ENCODE measurements around the gene ARID3C.

ARID3C gene

GRCh38 chr9:34633166-34633565, 4.3 kb upstream of the ARID3C start:
- DNase-seq: no peak

- no peak for DNase-seq
These were observed 1.7 kb upstream of the ARID3C start for GRCh38 chr9:34630402-34631154.

- DNase-seq: no peak
These were observed 584 bp upstream of the ARID3C start for GRCh38 chr9:34629491-34629808.

- no peak for DNase-seq
These were observed 880 bp downstream of the ARID3C start for GRCh38 chr9:34627716-34628655.

GRCh38 chr9:34625186-34625486, 3.7 kb downstream of the ARID3C start:
- DNase-seq: no peak

DNA sequence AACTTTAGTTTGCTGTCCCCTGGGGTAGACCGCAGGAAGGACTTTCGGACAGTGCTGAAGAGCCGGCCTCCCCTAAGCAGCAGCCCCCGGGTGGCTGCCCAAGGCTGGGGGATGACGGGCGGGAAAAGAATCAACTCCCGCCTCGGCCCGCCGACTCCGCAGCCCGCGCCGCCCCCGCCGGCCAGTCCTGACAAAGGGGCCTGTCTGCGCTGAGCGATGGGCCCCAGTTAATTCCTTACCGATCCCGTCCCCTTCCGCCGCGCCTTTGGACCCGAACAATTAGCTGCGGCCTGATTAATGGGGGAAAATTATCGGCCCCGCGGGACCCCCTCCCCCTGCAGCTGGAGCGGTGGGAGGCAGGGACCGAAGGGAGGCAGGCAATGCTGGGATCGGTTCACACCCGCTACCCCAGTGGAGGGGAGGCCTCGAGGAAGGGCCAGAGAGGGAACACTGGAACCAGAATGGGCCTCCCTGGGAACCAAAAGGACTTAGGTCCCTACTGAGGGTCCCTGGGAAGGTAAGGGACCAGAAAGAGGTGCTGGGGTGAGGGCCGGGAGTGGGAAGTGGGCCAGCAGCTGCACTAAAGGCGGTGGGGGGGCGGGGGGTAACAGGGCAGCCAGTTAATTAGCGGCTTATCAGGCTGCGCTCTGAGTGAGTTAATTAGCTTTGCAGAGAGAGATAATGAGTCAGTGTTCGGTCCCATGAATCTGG, 4.2 kb downstream of the ARID3C start:
- DNase-seq: no peak

DNA sequence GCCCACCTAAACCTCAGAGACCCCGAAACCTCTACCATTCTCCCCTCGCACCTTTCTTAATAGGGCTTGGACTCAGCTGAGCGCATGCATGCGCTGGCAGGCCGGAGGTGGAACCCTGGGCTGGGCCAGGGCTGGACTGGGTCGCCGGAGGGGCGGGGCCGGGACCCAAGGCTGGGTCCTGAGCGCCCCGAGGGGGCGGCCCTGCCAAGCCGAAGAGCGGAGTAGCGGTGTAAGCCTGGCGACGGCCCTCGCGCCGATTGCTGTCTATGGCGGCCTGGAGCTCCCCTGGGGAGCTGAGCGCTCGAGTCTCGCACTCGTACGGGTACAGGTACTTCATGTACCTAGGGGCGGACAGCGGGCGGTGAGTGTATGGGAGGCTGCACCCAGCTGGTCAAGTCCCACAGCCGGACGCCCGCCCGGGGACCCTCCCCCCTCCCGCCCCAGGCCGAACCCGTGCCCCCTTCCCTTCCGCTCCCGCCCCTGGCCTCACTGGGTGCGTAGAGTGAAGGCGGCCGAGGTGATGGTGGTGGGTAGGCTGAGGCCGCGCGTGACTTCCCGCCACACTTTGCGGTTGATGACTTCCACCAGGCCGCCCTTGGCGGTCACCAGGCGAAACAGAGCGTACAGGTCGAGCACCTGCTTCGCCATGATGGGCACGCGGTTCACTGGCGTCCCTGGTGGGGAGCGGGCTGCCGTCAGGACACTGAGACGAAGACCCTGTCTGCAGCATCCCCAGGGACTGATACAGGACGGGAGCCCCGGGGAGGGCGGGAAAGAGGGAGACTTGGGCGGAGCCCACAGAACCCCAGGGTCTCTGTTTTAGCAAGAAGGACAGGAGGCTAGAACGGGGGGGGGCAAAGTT, 5.3 kb downstream of the ARID3C start:
- no peak for DNase-seq

DNA sequence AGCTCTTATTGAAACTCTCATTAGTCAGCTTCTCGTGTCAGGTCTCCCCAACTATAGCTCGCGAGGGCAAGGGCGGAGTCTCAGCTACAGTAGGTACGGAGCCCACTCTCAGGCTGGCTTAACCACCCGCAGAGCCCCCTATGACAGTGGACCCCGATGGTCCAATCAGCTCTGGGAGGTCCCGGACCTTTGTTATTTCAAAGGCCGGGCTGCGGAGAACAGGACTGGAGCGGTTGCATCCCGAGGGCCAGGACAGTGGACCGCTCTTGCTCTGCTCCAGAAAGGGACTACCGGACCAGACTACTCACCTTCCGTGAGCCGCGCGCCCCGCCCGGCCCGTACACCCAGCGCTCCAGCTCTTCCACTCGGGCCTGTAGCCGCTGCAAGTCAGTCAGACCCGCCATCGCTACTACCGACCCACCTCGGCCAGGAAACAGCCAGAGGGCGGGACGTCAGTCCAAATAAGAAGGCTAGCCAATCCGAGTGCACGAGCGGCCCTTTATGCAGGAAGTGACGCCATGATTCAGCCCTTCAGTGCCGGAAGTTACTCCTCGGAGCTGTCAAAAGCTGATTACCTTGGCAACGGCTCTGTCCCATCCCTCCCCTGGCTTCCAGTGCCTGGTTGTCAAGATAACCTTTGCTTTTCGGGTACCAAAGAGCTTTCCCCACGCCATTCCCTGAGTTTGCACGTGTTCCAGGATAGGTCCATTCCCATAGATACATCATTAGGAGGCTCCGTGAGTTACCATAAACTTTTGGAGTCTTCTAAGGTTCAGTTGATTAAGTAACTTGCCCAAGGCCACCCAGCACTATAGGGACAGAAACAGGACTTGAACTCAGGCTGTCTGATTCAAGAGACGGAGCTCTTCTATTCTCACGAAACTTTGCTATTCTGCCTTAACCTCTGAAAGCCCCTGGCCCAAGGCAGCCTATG, 8.5 kb downstream of the ARID3C start, which contains the start of gene DCTN3:
Gene DCTN3, minus strand, starts transcription at position 435 of the 934 bp plus-strand sequence. Its CDS starts 31 bp downstream, at position 404.
- DNase-seq: peak; percentile 52 to 98 (median 89)

DNA sequence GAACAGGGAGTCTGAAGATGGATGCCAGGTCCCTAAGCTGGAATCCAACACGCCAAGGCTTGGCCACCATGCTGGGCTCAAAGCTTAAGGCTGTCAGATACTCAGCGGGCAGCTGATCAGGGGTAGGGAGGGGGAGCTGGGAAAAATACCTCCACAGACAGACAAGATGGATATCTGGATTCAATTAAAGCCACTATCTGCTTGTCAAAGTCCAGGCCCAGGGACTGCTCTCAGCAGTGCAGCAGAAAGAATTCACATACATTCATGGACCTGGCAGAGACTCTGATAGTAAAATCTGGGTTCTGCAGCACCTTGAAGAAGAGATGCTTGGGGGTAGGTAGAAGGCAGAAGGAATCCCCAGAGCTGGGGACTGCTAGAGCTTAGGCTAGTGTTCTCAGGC, 13.7 kb downstream of the ARID3C start:
- no peak for DNase-seq

- peak in 51 of 56 donors; percentile 20 to 85 (median 50) for DNase-seq
These were observed 16.0 kb downstream of the ARID3C start for GRCh38 chr9:34612788-34613390.

- DNase-seq: peak in 53 of 56 donors; percentile 20 to 88 (median 67)
These were observed 16.8 kb downstream of the ARID3C start, which contains the start of gene RPP25L for GRCh38 chr9:34611811-34612787. TSS of gene RPP25L (minus strand) at chr9:34612097. CDS start at chr9:34611296, 801 bp downstream.

GRCh38 chr9:34611251-34611810, 17.5 kb downstream of the ARID3C start:
- peak in 4 of 56 donors; percentile 27 to 69 (median 30) for DNase-seq

DNA sequence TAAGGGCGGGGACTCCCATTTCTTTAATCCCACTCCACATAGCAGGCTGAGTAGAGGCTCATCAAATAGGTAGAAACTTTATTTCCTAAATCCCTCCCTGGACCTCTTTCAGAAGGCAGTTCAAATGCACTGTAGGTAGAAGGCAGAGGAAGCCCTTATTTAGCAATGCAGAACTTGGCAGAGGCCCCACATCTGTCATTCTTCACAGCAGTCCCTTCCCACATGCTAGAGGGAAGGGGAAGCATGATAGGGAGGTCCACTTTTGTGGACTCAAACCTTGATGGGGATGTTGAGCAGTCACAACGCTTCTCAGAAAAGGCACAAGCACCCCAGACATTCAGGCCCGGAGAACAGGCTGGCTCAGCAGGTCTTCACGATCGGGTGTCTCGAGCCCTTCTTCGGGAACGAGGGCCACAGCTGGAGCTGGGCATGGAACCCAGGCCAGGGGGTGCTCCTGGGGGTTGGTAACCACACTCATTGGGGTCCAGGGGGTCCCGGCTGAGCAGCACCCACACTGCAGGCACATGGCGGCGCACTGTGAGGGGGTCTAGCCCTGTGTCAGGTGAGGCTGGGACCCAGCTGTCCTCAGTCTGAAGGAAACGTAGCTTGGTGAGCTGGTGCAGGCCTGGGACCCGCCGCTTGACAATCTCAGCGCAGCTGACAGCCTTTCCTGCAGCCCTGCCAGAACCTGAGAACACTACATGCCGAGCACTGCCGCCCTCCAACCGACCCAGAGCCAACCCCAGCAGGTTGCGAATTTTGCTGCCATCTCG, 18.2 kb downstream of the ARID3C start:
- DNase-seq: no peak

DNA sequence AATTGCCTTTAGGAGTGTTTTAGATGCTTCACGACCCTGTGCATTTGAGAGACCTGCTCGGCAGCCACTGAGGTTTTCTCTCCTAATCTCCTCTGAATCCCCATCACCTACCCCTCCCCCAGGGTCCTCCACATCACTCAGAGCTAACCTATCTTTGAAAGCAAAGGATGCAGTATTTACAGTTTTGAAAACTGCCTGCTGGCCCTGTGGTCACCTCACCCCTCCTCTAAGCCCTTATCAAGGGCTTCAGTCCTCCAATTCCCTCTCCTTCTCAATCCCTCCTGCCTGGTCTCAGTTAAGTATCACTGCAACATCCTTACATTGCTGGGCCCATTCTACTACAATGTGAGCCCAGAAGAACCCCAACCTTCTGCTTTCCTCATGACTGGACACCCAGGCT, 21.5 kb downstream of the ARID3C start:
- DNase-seq: no peak

GRCh38 chr9:34606905-34607304, 22.0 kb downstream of the ARID3C start:
- no peak for DNase-seq

- DNase-seq: no peak
These were observed 22.7 kb downstream of the ARID3C start for GRCh38 chr9:34606190-34606589.
